A549 treated with Mapracorat at 1 μM for 4 hours (cell line): ENCODE results near the gene FREM2. TPM values are rescaled to one million over a fixed set of nuclear protein-coding genes. Genes with fewer than 3 reads are reported as not detected.

Experiments used
- total RNA-seq: library from RNA; stranded (reverse); fragments of 200-300 nt; extraction: Qiagen RNA extraction; gene quantifications from 5 replicates; pipeline ENCODE4 v1.2.3, GENCODE V29; 2022

The FREM2 gene
- not detected in 5 replicates for total RNA-seq

GRCh38 chr13:38686577-38687245 lies at the start of gene FREM2:
Gene FREM2, plus strand, starts transcription at chr13:38687077. Its CDS starts 268 bp downstream, at chr13:38687345.

